Mammary epithelial cell (primary cell): Measurements from ENCODE around the gene HS3ST5.

Experiments used
- EZH2 ChIP-seq: IDR thresholded peaks from 2 replicates; pipeline ENCODE4 v1.6.1; 2012; ENCODE audit warnings: low read length, inconsistent platforms, borderline replicate concordance
- TF ChIP-seq, protein P1 (sequence below), 2 donors: IDR thresholded peaks in 1 of 2; conservative IDR thresholded peaks in 1 of 2; 2 replicates each; pipeline ENCODE4 v1.5.1; 2011 to 2012; ENCODE audit warnings: inconsistent platforms in 2 of 2, low read length in 2 of 2, mild to moderate bottlenecking in 2 of 2, control low read depth in 1 of 2, low read depth in 1 of 2; ENCODE audit not compliant: insufficient read depth in 1 of 2; ENCODE audit errors: extremely low read depth in 1 of 2

DNA sequence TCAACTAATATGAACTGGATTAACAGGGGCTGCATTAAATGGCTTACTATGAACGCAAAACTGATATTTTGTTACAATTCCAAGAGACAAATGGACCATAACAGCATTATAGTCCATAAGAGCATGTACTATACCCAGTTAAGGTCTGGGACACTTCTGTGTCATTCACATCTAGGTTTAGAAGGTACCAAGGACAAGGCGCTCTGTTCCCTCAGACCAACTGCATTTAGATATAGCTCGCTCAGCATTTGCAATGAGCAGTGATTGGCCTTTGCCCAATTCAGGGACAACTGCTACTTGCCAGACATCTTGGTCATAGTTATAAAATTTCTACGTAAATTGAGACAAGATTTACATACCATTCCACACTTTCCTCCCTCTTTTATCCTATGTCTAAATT is 132.4 kb downstream of the HS3ST5 start:
- TF ChIP-seq, protein P1, sequence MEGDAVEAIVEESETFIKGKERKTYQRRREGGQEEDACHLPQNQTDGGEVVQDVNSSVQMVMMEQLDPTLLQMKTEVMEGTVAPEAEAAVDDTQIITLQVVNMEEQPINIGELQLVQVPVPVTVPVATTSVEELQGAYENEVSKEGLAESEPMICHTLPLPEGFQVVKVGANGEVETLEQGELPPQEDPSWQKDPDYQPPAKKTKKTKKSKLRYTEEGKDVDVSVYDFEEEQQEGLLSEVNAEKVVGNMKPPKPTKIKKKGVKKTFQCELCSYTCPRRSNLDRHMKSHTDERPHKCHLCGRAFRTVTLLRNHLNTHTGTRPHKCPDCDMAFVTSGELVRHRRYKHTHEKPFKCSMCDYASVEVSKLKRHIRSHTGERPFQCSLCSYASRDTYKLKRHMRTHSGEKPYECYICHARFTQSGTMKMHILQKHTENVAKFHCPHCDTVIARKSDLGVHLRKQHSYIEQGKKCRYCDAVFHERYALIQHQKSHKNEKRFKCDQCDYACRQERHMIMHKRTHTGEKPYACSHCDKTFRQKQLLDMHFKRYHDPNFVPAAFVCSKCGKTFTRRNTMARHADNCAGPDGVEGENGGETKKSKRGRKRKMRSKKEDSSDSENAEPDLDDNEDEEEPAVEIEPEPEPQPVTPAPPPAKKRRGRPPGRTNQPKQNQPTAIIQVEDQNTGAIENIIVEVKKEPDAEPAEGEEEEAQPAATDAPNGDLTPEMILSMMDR (conservative IDR thresholded peaks at IDR 0.05 in 1 of 2, IDR thresholded peaks at IDR 0.05 in 1 of 2; ENCODE audit: extremely low read depth in 1 of 2, insufficient read depth in 1 of 2, low read depth in 1 of 2, low read length in 2 of 2) = no peak
- TF ChIP-seq EZH2 = no peak
